ENCODE results near the gene EEF1AKMT3. TPM values are rescaled to one million over a fixed set of nuclear protein-coding genes. Genes with fewer than 3 reads are reported as not detected.

The EEF1AKMT3 gene
- total RNA-seq, 1 donor = 8.3 TPM

DNA sequence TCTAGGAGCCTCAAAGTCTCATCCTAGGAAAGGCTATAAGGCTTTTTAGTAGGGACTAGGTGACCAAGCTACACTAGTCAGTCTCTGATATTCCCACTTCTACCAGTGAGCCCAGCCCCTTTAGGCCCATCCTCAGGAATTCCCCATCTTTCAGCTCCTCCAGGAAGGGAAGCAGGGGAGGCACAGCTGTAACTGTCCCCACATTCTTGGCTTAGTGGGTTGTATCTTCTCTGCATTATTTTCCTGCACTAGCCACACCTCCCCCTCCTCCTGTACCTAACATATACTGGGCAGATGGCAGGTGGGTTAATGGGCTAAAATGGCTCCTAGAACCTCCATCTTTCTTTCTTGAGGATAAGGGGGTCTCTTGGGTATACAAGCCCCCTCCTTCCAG, 5.1 kb upstream of the EEF1AKMT3 start:
- Histone ChIP-seq H2AFZ (ENCODE audit: low read length) (no peak overlapping the region), H3K27ac (ENCODE audit: low read depth, low read length) (no peak overlapping the region), H4K20me1 (ENCODE audit: insufficient read depth, low read length) (peaks cover 2% of the 10 kb centered on the region), H3K9me3 (ENCODE audit: low read depth, low read length) (no peaks in the 10 kb centered on the region), H3K4me1 (ENCODE audit: insufficient read depth, low read length) (peaks cover 30% of the 10 kb centered on the region), H3K36me3 (ENCODE audit: insufficient read depth, low read length) (peaks cover 26% of the 10 kb centered on the region), H3K27me3 (ENCODE audit: insufficient read depth, low read length) (peaks cover 46% of the 10 kb centered on the region), H3K79me2 (ENCODE audit: insufficient read depth, low read length) (peaks cover 6% of the 10 kb centered on the region), H3K4me3 (ENCODE audit: insufficient read depth, low read length) (no peak overlapping the region), H3K4me2 (ENCODE audit: insufficient read depth, low read length) (peak overlapping the region; percentile 68)
- TF ChIP-seq, protein P1, sequence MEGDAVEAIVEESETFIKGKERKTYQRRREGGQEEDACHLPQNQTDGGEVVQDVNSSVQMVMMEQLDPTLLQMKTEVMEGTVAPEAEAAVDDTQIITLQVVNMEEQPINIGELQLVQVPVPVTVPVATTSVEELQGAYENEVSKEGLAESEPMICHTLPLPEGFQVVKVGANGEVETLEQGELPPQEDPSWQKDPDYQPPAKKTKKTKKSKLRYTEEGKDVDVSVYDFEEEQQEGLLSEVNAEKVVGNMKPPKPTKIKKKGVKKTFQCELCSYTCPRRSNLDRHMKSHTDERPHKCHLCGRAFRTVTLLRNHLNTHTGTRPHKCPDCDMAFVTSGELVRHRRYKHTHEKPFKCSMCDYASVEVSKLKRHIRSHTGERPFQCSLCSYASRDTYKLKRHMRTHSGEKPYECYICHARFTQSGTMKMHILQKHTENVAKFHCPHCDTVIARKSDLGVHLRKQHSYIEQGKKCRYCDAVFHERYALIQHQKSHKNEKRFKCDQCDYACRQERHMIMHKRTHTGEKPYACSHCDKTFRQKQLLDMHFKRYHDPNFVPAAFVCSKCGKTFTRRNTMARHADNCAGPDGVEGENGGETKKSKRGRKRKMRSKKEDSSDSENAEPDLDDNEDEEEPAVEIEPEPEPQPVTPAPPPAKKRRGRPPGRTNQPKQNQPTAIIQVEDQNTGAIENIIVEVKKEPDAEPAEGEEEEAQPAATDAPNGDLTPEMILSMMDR (IDR thresholded peaks at IDR 0.05; ENCODE audit: extremely low read depth, low read depth, low read length) = no peak
- DNase-seq (ENCODE audit: insufficient read length, low spot score, missing footprints) = no peak

DNA sequence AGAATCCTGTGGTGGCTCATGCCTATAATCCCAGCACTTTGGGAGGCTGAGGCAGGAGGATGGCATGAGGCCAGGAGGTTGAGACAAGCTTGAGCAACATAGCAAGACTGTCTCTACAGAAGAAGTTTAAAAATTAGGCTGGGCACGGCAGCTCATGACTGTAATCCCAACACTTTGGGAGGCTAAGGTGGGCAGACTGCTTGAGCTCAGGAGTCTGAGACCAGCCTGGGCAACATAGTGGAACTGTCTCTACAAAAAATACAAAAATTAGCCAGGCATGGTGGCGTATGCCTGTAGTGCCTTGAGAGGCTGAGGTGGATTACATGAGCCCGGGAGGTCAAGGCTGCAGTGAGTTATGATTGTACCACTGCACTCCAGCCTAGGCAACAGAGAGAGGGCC, 4.5 kb upstream of the EEF1AKMT3 start:
- Histone ChIP-seq H3K4me3 (ENCODE audit: insufficient read depth, low read length) (no peak overlapping the region), H3K9me3 (ENCODE audit: low read depth, low read length) (no peaks in the 10 kb centered on the region), H4K20me1 (ENCODE audit: insufficient read depth, low read length) (peaks cover 2% of the 10 kb centered on the region), H3K79me2 (ENCODE audit: insufficient read depth, low read length) (peaks cover 11% of the 10 kb centered on the region), H2AFZ (ENCODE audit: low read length) (no peak overlapping the region), H3K36me3 (ENCODE audit: insufficient read depth, low read length) (peaks cover 26% of the 10 kb centered on the region), H3K27me3 (ENCODE audit: insufficient read depth, low read length) (peaks cover 46% of the 10 kb centered on the region), H3K4me1 (ENCODE audit: insufficient read depth, low read length) (peaks cover 30% of the 10 kb centered on the region), H3K27ac (ENCODE audit: low read depth, low read length) (no peak overlapping the region), H3K4me2 (ENCODE audit: insufficient read depth, low read length) (no peak overlapping the region)
- no peak for DNase-seq (ENCODE audit: insufficient read length, low spot score, missing footprints)
- TF ChIP-seq, protein P1 (IDR thresholded peaks at IDR 0.05; ENCODE audit: extremely low read depth, low read depth, low read length) = no peak

DNA sequence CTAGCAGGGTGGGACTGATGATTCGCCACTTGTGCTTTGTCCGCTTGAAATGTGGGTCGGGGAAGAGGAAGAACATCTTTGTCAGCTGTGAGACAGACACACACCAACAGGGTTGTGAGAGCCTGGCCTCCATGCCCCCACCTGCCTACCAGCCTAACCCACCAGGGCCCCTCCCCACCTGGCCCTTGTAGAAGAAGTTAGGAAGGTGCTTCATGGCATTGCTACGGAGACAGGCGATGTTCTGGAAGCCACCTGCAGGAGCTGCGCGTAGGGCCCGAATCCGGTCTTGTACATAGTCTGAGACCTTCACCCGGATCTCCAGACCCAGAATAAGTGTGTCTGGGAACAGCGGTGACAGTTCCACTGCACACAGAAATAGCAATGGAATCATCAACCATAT, 2.8 kb upstream of the EEF1AKMT3 start:
- peaks cover 26% of the 10 kb centered on the region for H3K36me3 ChIP-seq (ENCODE audit: insufficient read depth, low read length)
- peaks cover 2% of the 10 kb centered on the region for H4K20me1 ChIP-seq (ENCODE audit: insufficient read depth, low read length)
- no peak overlapping the region for H3K27ac ChIP-seq (ENCODE audit: low read depth, low read length)
- peaks cover 29% of the 10 kb centered on the region for H3K27me3 ChIP-seq (ENCODE audit: insufficient read depth, low read length)
- DNase-seq (ENCODE audit: insufficient read length, low spot score, missing footprints) = no peak
- no peaks in the 10 kb centered on the region for H3K9me3 ChIP-seq (ENCODE audit: low read depth, low read length)
- no peak overlapping the region for H2AFZ ChIP-seq (ENCODE audit: low read length)
- H3K79me2 ChIP-seq (ENCODE audit: insufficient read depth, low read length) = peaks cover 12% of the 10 kb centered on the region
- H3K4me2 ChIP-seq (ENCODE audit: insufficient read depth, low read length) = no peak overlapping the region
- peaks cover 39% of the 10 kb centered on the region for H3K4me1 ChIP-seq (ENCODE audit: insufficient read depth, low read length)
- no peak overlapping the region for H3K4me3 ChIP-seq (ENCODE audit: insufficient read depth, low read length)
- TF ChIP-seq, protein P1 (IDR thresholded peaks at IDR 0.05; ENCODE audit: extremely low read depth, low read depth, low read length) = no peak

DNA sequence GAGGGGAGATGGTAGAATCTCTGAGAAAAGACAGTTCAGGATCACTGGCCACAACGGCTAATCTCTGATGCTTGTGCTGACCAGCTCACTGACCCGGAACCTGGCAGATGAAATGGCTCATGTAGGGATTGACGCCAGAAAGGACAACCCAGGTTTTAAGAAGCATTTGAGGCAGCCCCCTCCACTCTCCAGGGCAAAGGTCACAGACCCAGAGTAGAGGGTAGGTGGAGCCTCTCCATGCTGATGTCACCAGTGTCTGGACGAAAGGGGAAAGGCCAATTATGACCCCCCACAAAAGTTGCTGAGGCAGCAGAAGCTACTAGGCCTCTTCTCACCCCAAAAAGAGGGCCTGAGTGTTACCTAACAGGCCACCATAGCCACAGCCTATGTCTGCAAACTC, 1.7 kb upstream of the EEF1AKMT3 start:
- H3K27ac ChIP-seq (ENCODE audit: low read depth, low read length) = peak overlapping the region; percentile 95
- H3K9me3 ChIP-seq (ENCODE audit: low read depth, low read length) = no peaks in the 10 kb centered on the region
- H3K4me2 ChIP-seq (ENCODE audit: insufficient read depth, low read length) = peak overlapping the region; percentile 90
- TF ChIP-seq, protein P1 (IDR thresholded peaks at IDR 0.05; ENCODE audit: extremely low read depth, low read depth, low read length) = no peak
- peaks cover 12% of the 10 kb centered on the region for H3K79me2 ChIP-seq (ENCODE audit: insufficient read depth, low read length)
- H3K4me3 ChIP-seq (ENCODE audit: insufficient read depth, low read length) = no peak overlapping the region
- peaks cover 26% of the 10 kb centered on the region for H3K36me3 ChIP-seq (ENCODE audit: insufficient read depth, low read length)
- H3K4me1 ChIP-seq (ENCODE audit: insufficient read depth, low read length) = peaks cover 35% of the 10 kb centered on the region
- no peak overlapping the region for H2AFZ ChIP-seq (ENCODE audit: low read length)
- DNase-seq (ENCODE audit: insufficient read length, low spot score, missing footprints) = no peak
- peaks cover 18% of the 10 kb centered on the region for H3K27me3 ChIP-seq (ENCODE audit: insufficient read depth, low read length)
- H4K20me1 ChIP-seq (ENCODE audit: insufficient read depth, low read length) = peaks cover under 1% of the 10 kb centered on the region
